Measurements from ENCODE around the gene ZFPL1.

The ZFPL1 gene

GRCh38 chr11:65066805-65067291, 17.2 kb upstream of the ZFPL1 start:
- TF ChIP-seq CTCF (IDR thresholded peaks at IDR 0.05; ENCODE audit: insufficient read depth, low read depth, low read length, missing control alignments): no peak
- no peak overlapping the region for H3K4me3 ChIP-seq (ENCODE audit: low read length)
- no peak for DNase-seq (ENCODE audit: low read depth)

GRCh38 chr11:65067446-65067845, 16.6 kb upstream of the ZFPL1 start:
- no peak for TF ChIP-seq CTCF (IDR thresholded peaks at IDR 0.05; ENCODE audit: insufficient read depth, low read depth, low read length, missing control alignments)
- no peak overlapping the region for H3K4me3 ChIP-seq (ENCODE audit: low read length)

GRCh38 chr11:65069217-65069616, 14.8 kb upstream of the ZFPL1 start:
- no peak for TF ChIP-seq CTCF (IDR thresholded peaks at IDR 0.05; ENCODE audit: insufficient read depth, low read depth, low read length, missing control alignments)
- H3K4me3 ChIP-seq (ENCODE audit: low read length): no peak overlapping the region
- DNase-seq (ENCODE audit: low read depth): peak; percentile 52

More at GRCh38 chr11:65067446-65067845, 16.6 kb upstream of the ZFPL1 start:
- DNase-seq (ENCODE audit: low read depth): no peak

GRCh38 chr11:65071907-65072630, 12.0 kb upstream of the ZFPL1 start:
- no peak for DNase-seq (ENCODE audit: low read depth)
- no peak for TF ChIP-seq CTCF (IDR thresholded peaks at IDR 0.05; ENCODE audit: insufficient read depth, low read depth, low read length, missing control alignments)
- H3K4me3 ChIP-seq (ENCODE audit: low read length): no peak overlapping the region

- no peak for TF ChIP-seq CTCF (IDR thresholded peaks at IDR 0.05; ENCODE audit: insufficient read depth, low read depth, low read length, missing control alignments)
- H3K4me3 ChIP-seq (ENCODE audit: low read length): no peak overlapping the region
- DNase-seq (ENCODE audit: low read depth): no peak
Observed at GRCh38 chr11:65072631-65072966, 11.4 kb upstream of the ZFPL1 start.

- no peak overlapping the region for H3K4me3 ChIP-seq (ENCODE audit: low read length)
- no peak for TF ChIP-seq CTCF (IDR thresholded peaks at IDR 0.05; ENCODE audit: insufficient read depth, low read depth, low read length, missing control alignments)
- DNase-seq (ENCODE audit: low read depth): peak; percentile 14
Observed at GRCh38 chr11:65077451-65077850, 6.6 kb upstream of the ZFPL1 start.

- peak; percentile 83 for TF ChIP-seq CTCF (IDR thresholded peaks at IDR 0.05; ENCODE audit: insufficient read depth, low read depth, low read length, missing control alignments)
- no peak overlapping the region for H3K4me3 ChIP-seq (ENCODE audit: low read length)
- peak; percentile 67 for DNase-seq (ENCODE audit: low read depth)
Observed at GRCh38 chr11:65078151-65078550, 5.9 kb upstream of the ZFPL1 start.
